DMS79 treated with DMSO at 0.1 percent for 48 hours (cell line): Measurements from ENCODE around the gene TTC39B.

Source experiments
- DNase-seq: peaks from one replicate; lab custom pipeline; 2025; lab: John Stamatoyannopoulos, UW

The TTC39B gene

DNA sequence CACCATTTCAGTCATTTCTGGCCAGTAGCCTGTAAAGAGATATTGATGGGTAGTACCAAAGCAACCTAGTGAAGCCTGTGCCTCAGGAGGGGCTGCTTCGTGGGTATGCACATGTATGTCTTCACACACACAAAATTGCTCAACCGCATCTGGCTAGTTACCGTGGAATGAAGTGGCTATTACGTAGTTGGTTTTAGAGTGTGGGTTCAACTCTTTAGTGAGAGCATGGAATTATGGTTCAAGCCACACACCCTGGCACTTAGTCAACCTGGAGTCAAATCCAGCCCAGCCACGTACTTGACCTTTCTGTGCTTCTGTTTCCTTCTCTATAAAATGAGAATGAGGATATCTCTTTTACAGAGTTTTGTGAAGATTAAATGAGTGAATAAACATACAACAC is 174.9 kb downstream of the TTC39B start:
- no peak for DNase-seq

DNA sequence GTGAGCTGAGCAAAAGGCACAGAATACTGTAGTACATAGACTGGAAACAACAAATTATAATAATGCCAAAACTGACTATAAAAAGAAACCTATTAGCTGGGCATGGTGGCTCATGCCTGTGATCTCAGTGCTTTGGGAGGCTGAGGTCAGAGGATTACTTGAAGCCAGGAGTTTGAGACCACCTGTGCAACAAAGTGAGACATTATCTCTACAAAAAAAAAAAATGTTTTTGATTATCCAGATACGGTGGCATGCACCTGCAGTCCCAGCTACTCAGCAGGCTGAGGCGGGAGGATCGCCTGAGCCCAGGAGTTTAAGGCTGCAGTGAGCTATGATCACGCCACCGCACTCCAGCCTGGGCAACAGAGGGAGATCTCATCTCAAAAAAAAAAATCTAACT is 175.9 kb downstream of the TTC39B start:
- no peak for DNase-seq

DNA sequence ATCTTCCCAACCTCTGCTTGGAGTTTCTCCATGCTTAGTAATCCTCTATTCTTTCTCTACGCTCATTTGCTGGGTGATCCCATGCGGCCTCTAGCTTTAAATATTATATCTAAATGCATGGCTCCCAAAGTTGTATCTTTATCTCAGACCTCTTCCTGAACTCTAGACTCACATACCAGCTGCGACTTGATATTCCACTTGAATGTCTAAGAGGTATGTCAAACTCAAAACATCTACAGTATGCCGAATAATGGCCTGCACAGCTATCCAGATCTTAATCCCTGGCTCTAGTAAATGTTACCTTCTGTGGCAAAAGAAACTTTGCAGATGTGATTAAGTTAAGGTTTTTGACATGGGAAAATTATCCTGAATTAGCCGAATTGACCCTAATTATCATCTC is 179.2 kb downstream of the TTC39B start:
- no peak for DNase-seq

DNA sequence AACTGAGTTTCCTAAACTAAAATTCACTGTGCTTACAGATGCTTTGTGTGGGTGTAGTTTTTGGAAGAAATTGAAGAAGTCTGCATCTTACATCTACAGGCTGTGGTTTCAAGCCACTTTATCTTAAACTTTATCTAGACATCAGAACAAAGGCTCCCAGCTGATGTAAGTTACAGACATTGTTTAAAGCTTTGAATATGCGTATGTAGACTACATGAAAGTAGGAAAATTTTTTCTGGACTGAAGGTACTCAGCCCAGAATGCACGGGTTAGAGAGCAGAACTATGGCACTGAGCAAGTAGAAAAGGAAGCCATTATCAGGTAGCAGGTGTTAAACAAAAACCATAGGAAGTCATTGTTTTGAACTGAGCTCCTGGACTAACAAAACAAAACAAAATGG is 185.4 kb downstream of the TTC39B start:
- no peak for DNase-seq

- no peak for DNase-seq
These were observed 190.9 kb downstream of the TTC39B start for GRCh38 chr9:15116130-15116580.

DNA sequence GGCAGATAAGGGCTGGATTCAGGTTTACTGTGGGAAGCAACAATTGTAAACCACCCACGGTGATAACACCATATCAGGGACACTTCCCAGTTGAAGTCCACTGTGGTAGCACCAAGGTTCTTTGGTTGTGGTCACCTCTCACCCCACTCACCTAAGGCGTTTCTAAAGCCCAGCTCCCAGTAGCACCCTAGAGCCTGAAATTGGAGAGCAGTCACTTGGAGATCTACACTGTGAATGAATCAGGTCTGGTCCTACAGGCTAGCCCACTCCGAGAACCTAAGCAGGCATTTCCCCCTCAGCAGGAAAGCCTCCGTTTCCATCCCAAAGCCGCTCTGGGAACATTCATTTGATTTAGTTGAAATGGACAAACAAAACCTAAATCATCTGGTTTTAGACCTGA is 191.3 kb downstream of the TTC39B start:
- DNase-seq = no peak

GRCh38 chr9:15115041-15115440 is 192.0 kb downstream of the TTC39B start:
- DNase-seq = no peak
